ENCODE data around the gene NDUFS6.

NDUFS6 gene

DNA sequence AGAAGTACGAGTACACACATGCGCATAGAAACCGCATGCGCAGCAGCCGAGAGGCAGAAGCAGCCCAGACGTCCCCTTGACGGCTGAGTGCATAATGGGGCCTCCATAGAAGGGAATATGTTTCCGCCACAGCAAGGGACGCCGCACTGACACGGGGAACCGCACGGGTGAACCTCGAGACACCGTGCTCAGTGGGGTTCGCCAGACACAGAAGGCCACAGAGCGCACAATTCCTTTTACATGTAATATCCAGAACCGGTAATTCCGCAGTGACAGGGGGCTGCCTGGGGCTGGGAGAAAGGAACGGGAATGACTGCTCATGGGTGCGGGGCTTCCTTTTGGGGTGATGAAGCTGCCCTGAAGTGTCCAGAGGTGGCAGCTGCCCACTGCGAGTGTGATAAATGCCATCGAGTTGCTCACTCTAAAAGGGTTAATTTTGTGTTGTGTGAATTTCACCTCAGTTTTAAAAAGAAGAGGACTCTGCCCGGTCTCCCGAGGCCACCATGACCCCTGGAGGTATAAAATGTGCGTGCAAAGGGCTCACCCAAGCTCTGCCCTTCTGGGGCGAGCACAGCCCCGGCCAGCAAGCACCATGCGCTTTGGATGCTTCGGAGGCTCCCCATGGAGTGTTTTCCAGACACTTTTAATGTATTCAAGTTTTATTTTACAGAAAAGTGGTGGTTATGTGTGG, 31.3 kb upstream of the NDUFS6 start:
- TF ChIP-seq YY1 (IDR thresholded peaks at IDR 0.05; ENCODE audit: low read depth) (no peak), FOXM1 (IDR thresholded peaks at IDR 0.05; ENCODE audit: borderline replicate concordance, low read depth) (no peak), TCF12 (IDR thresholded peaks at IDR 0.05; ENCODE audit: low read depth) (no peak), EP300 (IDR thresholded peaks at IDR 0.05; ENCODE audit: borderline replicate concordance) (no peak), TAF1 (IDR thresholded peaks at IDR 0.05; ENCODE audit: low read depth) (no peak), TEAD4 (IDR thresholded peaks at IDR 0.05) (no peak), CEBPB (IDR thresholded peaks at IDR 0.05) (no peak)
- TF ChIP-seq, protein P1, sequence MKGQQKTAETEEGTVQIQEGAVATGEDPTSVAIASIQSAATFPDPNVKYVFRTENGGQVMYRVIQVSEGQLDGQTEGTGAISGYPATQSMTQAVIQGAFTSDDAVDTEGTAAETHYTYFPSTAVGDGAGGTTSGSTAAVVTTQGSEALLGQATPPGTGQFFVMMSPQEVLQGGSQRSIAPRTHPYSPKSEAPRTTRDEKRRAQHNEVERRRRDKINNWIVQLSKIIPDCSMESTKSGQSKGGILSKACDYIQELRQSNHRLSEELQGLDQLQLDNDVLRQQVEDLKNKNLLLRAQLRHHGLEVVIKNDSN (IDR thresholded peaks at IDR 0.05): no peak

DNA sequence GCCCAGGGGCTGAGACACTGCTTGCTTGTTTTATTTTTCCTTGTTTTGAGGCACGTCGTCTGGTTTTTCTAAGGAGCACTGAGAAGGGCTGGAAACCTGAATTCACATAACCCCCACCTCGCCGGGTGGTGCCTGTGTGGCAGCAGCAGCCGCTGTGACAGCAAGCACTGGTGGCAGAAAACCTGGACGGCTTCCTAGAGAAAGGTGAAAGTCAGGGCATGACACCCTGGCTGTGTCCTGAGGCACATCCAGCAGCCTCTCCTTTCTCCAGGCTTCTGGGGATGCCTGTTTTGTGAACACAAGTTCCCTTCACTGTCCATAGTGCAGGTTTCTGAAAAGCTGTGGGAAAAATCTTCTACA, 30.8 kb upstream of the NDUFS6 start:
- TF ChIP-seq TCF12 (IDR thresholded peaks at IDR 0.05; ENCODE audit: low read depth) (no peak), EGR1 (IDR thresholded peaks at IDR 0.05) (no peak), TAF1 (IDR thresholded peaks at IDR 0.05; ENCODE audit: low read depth) (no peak)

DNA sequence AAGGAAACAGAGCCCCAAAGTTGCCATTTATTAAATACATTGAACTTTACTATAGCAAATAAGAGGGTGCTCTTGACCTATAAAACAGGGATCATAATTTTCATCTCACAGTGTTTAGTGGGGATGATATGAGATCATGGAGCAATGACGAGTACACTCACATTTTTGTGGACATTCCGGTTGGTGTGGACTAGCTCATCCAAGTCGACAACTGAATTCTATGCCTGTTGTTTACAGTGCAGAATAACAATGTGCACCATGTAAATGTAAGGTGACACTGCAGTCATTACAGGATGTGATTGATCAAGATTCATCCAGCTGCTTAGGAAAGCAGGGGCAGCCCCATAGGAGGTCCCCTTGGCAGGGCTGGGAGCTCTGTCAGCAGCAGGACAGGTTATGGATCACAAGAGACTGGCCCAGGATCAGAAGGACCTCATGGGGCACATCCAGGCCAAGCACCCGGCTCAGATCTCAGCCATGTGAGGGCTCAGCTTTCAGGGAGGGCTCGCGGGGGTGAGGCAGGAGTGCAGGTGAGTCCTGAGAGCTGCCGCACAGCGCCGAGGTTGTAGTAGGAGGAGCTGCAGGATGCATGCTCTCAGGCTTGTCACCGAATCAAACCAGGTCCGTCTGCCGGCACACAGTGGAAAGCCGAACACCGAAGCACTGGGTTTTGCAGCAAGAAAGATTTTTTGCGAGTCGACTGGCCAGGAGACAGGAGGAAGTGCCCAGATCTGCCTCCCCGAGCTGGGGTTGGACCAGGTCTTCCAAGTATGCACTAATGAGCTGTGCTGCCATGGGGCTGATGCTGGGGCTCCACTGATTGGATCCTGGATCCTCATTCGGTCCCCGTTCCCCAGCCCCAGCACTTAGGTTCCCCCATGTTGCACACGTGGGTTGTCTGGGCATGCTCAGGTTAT, 29.8 kb upstream of the NDUFS6 start:
- no peak for TF ChIP-seq EGR1 (IDR thresholded peaks at IDR 0.05)
- no peak for TF ChIP-seq ZBTB7A (IDR thresholded peaks at IDR 0.05; ENCODE audit: low read depth)
- TF ChIP-seq YY1 (IDR thresholded peaks at IDR 0.05; ENCODE audit: low read depth): no peak
- TF ChIP-seq, protein P2, sequence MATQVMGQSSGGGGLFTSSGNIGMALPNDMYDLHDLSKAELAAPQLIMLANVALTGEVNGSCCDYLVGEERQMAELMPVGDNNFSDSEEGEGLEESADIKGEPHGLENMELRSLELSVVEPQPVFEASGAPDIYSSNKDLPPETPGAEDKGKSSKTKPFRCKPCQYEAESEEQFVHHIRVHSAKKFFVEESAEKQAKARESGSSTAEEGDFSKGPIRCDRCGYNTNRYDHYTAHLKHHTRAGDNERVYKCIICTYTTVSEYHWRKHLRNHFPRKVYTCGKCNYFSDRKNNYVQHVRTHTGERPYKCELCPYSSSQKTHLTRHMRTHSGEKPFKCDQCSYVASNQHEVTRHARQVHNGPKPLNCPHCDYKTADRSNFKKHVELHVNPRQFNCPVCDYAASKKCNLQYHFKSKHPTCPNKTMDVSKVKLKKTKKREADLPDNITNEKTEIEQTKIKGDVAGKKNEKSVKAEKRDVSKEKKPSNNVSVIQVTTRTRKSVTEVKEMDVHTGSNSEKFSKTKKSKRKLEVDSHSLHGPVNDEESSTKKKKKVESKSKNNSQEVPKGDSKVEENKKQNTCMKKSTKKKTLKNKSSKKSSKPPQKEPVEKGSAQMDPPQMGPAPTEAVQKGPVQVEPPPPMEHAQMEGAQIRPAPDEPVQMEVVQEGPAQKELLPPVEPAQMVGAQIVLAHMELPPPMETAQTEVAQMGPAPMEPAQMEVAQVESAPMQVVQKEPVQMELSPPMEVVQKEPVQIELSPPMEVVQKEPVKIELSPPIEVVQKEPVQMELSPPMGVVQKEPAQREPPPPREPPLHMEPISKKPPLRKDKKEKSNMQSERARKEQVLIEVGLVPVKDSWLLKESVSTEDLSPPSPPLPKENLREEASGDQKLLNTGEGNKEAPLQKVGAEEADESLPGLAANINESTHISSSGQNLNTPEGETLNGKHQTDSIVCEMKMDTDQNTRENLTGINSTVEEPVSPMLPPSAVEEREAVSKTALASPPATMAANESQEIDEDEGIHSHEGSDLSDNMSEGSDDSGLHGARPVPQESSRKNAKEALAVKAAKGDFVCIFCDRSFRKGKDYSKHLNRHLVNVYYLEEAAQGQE (IDR thresholded peaks at IDR 0.05; ENCODE audit: low read depth): no peak
- TF ChIP-seq FOXM1 (IDR thresholded peaks at IDR 0.05; ENCODE audit: borderline replicate concordance, low read depth): no peak
- TF ChIP-seq CEBPB (IDR thresholded peaks at IDR 0.05): no peak
- no peak for TF ChIP-seq TAF1 (IDR thresholded peaks at IDR 0.05; ENCODE audit: low read depth)

DNA sequence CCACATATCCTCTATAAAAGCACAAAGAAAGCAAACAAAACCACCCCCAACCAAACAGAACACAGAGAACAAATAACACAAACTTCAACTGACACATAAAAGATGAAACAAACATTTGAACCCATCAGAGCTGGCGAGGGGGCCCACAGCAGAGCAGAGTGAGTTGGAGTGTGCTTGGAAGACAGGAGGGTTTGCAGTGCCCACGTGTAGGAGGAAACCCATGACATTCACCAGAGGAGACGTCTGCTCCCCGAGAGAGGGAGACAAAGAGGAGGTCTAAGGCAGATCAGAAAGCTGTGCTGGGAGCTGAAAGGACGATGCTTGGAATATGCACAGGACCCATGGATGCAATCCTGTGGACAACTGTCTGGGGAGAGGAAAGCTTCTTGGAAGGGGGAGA, 28.6 kb upstream of the NDUFS6 start:
- TF ChIP-seq, protein P1 (IDR thresholded peaks at IDR 0.05): no peak
- TF ChIP-seq CEBPB (IDR thresholded peaks at IDR 0.05): no peak

DNA sequence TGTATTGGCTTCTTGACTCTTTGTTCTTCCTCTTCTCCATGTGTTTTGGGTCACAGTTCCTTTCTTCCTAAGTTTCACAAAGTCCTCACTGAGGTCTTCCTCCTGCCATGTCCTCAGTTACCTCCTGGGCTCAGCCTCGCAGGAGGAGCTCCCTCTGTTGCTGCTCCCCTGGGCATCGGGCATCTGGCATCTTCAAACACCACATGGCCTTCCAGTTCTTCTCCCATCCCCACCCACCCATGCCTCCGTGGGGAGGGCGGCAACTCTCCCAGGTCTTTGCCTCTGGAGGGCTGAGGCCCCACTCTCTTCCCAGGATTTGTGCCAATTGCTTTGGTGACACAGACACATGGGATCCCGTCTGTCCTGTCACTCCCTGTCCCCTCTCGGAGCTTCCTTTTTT, 24.4 kb upstream of the NDUFS6 start:
- no peak for TF ChIP-seq TEAD4 (IDR thresholded peaks at IDR 0.05)
- TF ChIP-seq FOXM1 (IDR thresholded peaks at IDR 0.05; ENCODE audit: borderline replicate concordance, low read depth): no peak
- TF ChIP-seq RAD21 (IDR thresholded peaks at IDR 0.05; ENCODE audit: low read depth): no peak
- no peak for TF ChIP-seq EGR1 (IDR thresholded peaks at IDR 0.05)
- TF ChIP-seq CEBPB (IDR thresholded peaks at IDR 0.05): no peak
- no peak for TF ChIP-seq YY1 (IDR thresholded peaks at IDR 0.05; ENCODE audit: low read depth)
- TF ChIP-seq TAF1 (IDR thresholded peaks at IDR 0.05; ENCODE audit: low read depth): no peak
- TF ChIP-seq, protein P2 (IDR thresholded peaks at IDR 0.05; ENCODE audit: low read depth): no peak
- TF ChIP-seq, protein P1 (IDR thresholded peaks at IDR 0.05): no peak
- TF ChIP-seq TCF12 (IDR thresholded peaks at IDR 0.05; ENCODE audit: low read depth): no peak
- no peak for TF ChIP-seq NFIC (IDR thresholded peaks at IDR 0.05)
- TF ChIP-seq, protein P3, sequence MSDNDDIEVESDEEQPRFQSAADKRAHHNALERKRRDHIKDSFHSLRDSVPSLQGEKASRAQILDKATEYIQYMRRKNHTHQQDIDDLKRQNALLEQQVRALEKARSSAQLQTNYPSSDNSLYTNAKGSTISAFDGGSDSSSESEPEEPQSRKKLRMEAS (IDR thresholded peaks at IDR 0.05): no peak
- TF ChIP-seq ZBTB7A (IDR thresholded peaks at IDR 0.05; ENCODE audit: low read depth): no peak

Measured in Ishikawa (cell line).